ENCODE data around the gene ZNF593.

Gene ZNF593

GRCh38 chr1:26148887-26149286 lies 20.8 kb upstream of the ZNF593 start:
- DNase-seq (ENCODE audit: low read depth): no peak

GRCh38 chr1:26153966-26154532 lies 15.7 kb upstream of the ZNF593 start:
- no peak for DNase-seq (ENCODE audit: low read depth)

- DNase-seq (ENCODE audit: low read depth): no peak
Observed at GRCh38 chr1:26154750-26155149, 15.0 kb upstream of the ZNF593 start.

- DNase-seq (ENCODE audit: low read depth): no peak
Observed at GRCh38 chr1:26155370-26156284, 14.1 kb upstream of the ZNF593 start.

GRCh38 chr1:26156285-26157038 lies 13.2 kb upstream of the ZNF593 start:
- DNase-seq (ENCODE audit: low read depth): no peak

GRCh38 chr1:26158271-26158907 lies 11.3 kb upstream of the ZNF593 start:
- no peak for DNase-seq (ENCODE audit: low read depth)

- no peak for DNase-seq (ENCODE audit: low read depth)
Observed at GRCh38 chr1:26158908-26159742, 10.6 kb upstream of the ZNF593 start, which contains the start of gene FAM110D. Gene FAM110D (plus strand): TSS chr1:26159079. CDS start chr1:26161292, 2,213 bp downstream.

- DNase-seq (ENCODE audit: low read depth): no peak
Observed at GRCh38 chr1:26159743-26160039, 10.0 kb upstream of the ZNF593 start.

GRCh38 chr1:26160527-26161414 lies 8.9 kb upstream of the ZNF593 start:
- DNase-seq (ENCODE audit: low read depth): no peak

GRCh38 chr1:26161415-26162219 lies 8.1 kb upstream of the ZNF593 start:
- DNase-seq (ENCODE audit: low read depth): no peak

- no peak for DNase-seq (ENCODE audit: low read depth)
Observed at GRCh38 chr1:26162220-26162709, 7.4 kb upstream of the ZNF593 start.

- DNase-seq (ENCODE audit: low read depth): no peak
Observed at GRCh38 chr1:26163684-26164035, 6.0 kb upstream of the ZNF593 start.

- no peak for DNase-seq (ENCODE audit: low read depth)
Observed at GRCh38 chr1:26164036-26164860, 5.5 kb upstream of the ZNF593 start.

GRCh38 chr1:26164861-26165842 lies 4.6 kb upstream of the ZNF593 start:
- DNase-seq (ENCODE audit: low read depth): no peak

- no peak for DNase-seq (ENCODE audit: low read depth)
Observed at GRCh38 chr1:26166719-26167281, 2.9 kb upstream of the ZNF593 start.

GRCh38 chr1:26168410-26169197 lies 1.1 kb upstream of the ZNF593 start, which contains the start of gene C1orf232:
Gene C1orf232 (minus strand): TSS chr1:26168963. CDS start chr1:26168499, 464 bp downstream.
- no peak for DNase-seq (ENCODE audit: low read depth)

Data from stimulated activated CD8-positive, alpha-beta memory T cell treated with anti-CD3 and anti-CD28 coated beads, Interleukin-7, amount 100 ng/mL, for 24 hours (primary cell).